Epithelial cell of proximal tubule (primary cell): ENCODE results near the gene KIRREL3. TPM values are rescaled to one million over a fixed set of nuclear protein-coding genes. Genes with fewer than 3 reads are reported as not detected.

Experiments
- DNase-seq: peaks from one replicate; pipeline ENCODE4 v3.0.0-alpha.2; 2011; ENCODE audit warnings: low read depth
- H3K4me3 ChIP-seq: 2 replicates; pipeline ENCODE4 v1.5.1; 2011; ENCODE audit warnings: low read depth, mild to moderate bottlenecking, low read length
- total RNA-seq: library from RNA; depleted of rRNA; stranded (reverse); fragments of >200 nt; gene quantifications from 2 replicates; pipeline ENCODE4 v1.2.3, GENCODE V29; 2015
- TF ChIP-seq, protein P1 (sequence below): conservative IDR thresholded peaks from 2 replicates; pipeline ENCODE4 v1.5.1; 2012; ENCODE audit warnings: low read depth, mild to moderate bottlenecking, low read length

Gene KIRREL3
- total RNA-seq, 1 donor from 2014 or later = 5.1 TPM

DNA sequence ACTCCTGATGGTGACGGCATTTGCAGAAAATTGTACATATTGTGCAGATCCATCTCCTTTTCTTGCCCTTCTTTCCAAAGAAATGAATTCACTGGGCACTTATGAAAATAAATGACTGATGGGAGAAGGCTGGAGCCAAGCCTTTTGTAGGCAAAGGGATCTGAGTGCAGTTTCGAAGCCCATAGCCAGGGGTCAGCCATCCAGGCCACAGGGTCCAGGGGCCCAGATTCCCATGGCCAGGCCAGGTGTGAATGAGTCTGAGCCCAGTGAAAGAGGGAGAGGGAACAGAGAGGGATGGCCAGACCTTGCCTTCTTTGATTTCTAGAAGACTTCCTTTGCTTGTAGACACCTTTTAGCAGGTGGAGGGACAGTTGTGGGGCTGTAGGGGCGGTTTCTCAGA, 209.1 kb downstream of the KIRREL3 start:
- DNase-seq = no peak
- TF ChIP-seq, protein P1, sequence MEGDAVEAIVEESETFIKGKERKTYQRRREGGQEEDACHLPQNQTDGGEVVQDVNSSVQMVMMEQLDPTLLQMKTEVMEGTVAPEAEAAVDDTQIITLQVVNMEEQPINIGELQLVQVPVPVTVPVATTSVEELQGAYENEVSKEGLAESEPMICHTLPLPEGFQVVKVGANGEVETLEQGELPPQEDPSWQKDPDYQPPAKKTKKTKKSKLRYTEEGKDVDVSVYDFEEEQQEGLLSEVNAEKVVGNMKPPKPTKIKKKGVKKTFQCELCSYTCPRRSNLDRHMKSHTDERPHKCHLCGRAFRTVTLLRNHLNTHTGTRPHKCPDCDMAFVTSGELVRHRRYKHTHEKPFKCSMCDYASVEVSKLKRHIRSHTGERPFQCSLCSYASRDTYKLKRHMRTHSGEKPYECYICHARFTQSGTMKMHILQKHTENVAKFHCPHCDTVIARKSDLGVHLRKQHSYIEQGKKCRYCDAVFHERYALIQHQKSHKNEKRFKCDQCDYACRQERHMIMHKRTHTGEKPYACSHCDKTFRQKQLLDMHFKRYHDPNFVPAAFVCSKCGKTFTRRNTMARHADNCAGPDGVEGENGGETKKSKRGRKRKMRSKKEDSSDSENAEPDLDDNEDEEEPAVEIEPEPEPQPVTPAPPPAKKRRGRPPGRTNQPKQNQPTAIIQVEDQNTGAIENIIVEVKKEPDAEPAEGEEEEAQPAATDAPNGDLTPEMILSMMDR = peak; percentile 25
- H3K4me3 ChIP-seq = no peak overlapping the region

DNA sequence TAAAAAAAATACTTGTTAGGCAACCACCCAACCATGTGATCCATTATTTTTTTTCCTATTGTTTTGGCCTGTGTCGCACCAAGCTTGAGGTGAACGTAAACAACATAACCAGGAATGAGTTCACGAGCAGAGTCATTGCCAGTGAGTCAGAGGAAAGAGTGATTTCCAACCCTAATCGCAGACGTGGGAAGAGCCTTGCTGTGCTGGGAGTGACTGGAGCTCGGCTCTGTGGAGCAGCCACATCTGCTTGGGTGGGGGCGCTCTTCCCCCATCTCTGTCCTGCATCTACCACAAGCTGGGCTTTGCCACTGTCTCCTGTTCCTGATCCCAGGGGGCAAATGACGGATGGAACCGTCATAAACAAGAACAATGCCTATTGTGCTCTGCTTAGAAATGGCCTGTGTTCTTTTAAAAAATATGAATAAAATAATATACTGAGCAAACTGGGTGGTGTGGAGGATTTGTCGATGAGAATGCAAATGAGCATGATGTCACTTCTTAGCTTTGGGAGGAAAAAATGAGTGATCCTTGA, 210.0 kb downstream of the KIRREL3 start:
- peak; percentile 75 for DNase-seq
- TF ChIP-seq, protein P1 = peak; percentile 42

DNA sequence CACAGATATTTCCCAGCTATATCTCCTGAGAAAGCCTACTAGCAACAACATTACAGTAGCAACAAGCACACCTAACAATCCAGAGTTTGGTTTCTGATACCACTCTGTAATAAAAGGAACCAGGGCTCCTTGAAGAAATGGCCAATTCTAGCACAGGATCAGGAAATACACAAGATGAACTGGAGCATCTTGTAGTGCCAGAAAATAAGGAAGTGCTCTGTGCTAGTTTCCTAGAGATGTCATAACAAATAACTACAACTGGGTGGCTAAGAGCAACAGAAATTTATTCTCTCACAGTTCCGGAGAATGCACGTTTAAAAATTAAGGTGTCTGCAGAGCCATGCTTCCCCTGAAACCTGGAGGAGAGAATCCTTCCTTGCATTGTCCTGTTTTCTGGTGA, 217.8 kb downstream of the KIRREL3 start:
- no peak for DNase-seq
- TF ChIP-seq, protein P1 = no peak
- H3K4me3 ChIP-seq = no peak overlapping the region

More for the DNA sequence above, 210.0 kb downstream of the KIRREL3 start:
- H3K4me3 ChIP-seq = no peak overlapping the region

DNA sequence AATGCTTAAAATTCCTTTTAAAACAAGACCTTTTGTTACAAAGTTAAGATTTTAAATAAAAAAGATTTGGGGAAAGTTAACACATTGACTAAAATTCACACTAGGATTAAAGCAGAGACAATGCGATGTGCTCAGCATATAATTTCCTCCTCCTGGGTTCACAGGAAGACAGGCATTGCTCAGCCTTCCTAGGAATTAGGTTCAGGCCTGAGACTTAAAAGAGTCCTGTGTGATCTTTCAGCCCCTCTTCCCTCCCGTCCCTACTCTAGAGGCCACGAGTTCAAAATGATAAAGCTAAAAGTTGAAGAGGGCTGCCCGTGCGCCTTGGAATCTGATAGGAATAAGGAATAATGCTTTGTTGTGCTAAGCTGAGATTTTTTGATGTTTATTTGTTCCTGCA, 218.6 kb downstream of the KIRREL3 start:
- TF ChIP-seq, protein P1 = no peak
- DNase-seq = no peak
- no peak overlapping the region for H3K4me3 ChIP-seq

DNA sequence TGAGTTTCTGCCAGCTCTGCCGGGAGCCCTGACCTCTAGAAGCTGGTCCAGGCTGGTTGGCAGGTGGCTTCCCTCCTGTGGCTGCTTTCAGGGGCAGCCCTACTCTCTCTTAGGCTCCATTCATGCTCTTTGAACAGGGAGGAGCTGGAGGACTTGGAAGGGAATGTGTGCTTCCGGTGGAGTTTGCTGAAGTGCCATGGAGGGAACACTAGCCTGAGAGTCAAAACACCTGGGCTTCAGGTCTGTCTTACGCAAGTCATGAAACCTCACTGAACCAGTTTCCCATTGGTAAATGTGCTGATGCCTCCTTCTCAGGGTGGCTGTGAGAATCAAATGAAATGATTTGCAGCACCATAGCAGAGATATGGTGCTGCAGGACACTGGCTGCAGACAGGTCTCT, 224.5 kb downstream of the KIRREL3 start:
- no peak for DNase-seq
- TF ChIP-seq, protein P1 = no peak
- no peak overlapping the region for H3K4me3 ChIP-seq

DNA sequence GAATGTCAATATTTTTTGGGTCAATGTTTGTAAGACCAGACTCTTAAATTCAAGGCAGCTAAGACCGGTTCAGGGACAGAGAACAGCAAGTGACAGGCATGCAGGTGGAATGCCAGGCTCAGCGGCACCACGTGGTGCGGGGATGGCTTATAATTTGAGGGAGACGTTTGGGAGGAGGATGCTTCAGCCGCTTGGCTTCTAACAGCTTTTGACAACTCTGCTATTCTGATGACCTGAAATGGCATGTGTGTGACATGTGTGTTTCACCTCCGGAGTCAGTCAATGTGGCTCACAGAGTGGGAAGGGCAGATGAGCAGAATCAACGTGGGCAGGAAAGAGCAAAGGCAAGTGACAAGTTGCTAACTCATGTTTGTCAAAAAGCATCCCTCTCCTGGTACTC, 228.3 kb downstream of the KIRREL3 start:
- H3K4me3 ChIP-seq = no peak overlapping the region
- DNase-seq = no peak
- TF ChIP-seq, protein P1 = no peak

DNA sequence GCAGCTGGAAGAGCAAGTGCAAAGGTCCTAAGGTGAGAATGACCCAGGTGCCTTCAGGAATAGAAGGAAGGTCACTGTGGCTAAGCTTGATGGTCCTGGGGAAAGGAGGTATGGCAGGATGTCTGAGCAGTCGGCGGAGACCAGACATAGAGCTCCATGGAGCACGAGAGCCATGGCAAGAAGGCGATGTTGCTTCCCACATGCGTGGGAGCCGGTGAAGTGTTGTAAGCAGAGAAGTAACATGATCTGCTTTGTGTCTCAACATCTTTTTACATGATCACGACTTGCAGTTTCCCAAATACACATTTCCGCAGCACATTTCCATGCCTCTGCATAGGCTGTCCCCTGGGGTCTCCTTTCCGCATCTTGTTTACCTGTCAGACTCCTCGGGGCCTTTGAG, 231.9 kb downstream of the KIRREL3 start:
- TF ChIP-seq, protein P1 = no peak
- DNase-seq = no peak

More for the DNA sequence above, 231.9 kb downstream of the KIRREL3 start:
- H3K4me3 ChIP-seq = no peak overlapping the region
